GM21515 (cell line): Measurements from ENCODE around the gene BARX1.

Source experiments
- ATAC-seq: cut with Tn5 transposase; IDR thresholded peaks from one replicate; pipeline ENCODE4 v1.9.1; 2021; ENCODE audit not compliant: unreplicated experiment

The BARX1 gene

DNA sequence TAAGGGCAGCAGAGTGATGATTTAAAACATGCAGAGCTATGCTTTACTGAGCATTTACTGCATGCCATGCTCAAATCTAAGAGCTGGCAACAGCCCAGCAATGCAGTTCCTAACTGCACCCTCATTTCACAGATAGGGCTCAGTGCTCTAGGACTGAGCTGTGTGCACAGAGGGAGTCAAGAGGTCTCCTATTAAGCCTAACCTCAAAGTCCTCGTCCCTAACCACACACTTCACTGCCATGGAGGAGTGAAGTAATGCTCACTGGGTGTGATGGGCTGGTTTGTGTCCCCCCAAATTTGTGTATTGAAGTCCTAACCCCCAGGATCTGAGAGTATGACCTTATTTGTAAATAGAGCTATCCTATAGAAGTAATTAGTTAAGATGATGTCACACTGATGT, 25.9 kb downstream of the BARX1 start:
- ATAC-seq = no peak

DNA sequence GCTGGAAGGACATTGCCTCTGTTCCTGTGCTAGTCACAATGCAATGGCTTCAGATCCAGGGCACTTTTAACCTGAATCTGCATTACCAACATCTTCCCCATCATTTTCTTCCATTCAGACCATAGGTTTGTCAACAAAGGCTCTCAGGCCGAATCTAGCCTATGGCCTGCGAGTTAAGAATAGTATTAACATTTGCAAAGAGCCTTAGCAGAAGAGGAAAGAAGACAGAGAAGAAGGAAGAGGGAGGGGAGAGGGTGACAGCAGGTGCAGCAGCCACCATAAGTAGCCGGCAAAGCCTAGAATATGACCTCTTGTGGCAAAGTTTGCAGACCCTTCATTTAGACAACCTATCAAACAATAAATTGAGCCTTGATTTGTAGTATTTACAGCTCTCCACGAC, 32.6 kb downstream of the BARX1 start:
- ATAC-seq = no peak

- ATAC-seq = no peak
Measured at GRCh38 chr9:93920131-93920800, 34.9 kb downstream of the BARX1 start.

DNA sequence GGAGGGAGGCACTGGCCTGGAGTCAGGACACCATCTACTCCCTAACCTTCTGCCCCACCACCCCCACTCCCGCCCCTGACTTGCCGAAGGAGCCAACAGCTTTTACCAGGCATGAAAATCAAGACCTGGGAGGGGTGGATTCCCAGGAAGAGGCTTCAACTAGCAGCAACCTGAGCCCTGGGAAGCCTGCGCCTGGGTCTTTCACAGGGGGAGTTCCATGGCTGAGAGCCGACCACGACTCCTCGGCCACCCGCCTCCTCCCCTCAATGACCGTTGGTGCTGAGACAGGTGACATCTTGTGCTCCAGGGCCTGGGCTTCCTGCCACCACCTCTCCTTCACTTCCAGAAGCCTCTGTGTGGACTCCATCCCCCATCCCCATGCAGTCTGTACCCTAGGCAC, 37.1 kb downstream of the BARX1 start:
- no peak for ATAC-seq

DNA sequence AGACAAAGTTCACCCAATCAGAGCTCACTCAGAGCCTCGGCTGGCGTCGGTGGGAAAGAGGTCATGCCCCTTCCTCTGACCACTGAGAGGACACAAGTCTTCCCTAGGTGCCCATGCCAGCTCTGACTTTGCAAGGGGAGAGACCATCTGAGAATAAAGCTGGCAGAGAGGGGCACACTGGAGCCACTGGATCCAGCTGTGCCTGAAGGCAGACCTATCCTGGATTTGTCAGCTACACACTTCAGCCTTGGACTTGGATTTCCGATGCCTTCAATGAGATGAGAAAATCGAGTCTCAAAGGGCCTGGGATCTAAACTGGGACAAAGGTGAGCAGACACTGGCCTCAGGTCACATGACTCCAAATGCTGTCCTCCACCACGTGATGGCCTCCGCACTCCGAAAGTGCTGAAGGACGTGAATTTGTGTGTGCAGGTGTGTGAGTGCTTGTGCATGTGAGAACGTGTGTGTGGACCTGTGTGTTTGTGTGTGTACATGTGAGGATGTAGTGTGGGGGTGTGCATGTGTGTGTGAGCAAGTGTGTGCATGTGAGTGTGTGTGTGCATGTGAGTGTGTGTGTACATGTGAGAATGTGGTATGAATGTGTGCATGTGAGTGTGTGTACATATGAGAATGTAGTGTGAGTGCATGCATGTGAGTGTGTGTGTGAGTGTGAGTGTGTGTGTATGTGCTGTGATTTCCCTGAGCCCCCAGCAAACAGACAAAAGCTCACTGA, 37.9 kb downstream of the BARX1 start:
- no peak for ATAC-seq

- ATAC-seq = no peak
Measured at GRCh38 chr9:93916358-93916757, 38.8 kb downstream of the BARX1 start.

DNA sequence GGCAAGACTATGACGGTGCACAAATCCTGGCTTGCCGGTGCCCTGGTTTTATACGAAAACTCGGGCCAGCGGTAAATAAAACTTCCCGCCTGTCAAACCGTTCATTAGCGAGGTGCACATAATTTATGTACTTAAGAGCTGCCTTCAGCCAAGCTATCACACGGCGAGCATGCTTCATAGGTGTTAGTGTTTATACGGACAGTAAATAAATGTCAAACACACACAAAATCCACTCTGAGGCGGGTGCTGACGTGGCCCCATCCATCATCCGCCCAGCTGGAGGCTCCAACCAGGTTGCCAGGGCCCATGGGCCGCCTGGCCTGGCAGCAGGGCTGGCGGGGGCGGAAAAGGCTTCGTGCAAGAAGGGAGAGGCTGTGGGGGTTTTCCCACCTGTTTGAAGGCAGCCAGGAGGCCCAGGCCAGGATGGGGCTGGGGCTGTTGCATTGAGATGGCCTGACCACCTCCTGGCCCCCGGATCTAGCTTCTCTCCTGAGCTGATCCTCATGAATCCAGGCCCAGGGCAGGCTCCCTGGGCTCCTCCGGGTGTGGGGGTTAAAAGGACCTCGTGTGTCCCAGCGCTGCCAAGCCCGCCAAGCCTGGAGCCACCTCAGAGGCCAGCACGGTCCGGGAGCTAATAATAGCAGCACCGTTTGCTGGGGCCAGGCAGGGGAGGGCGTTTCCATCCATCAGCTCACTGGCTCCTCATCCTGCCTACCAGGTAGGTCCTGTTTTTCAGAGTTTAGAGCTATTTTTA, 43.2 kb downstream of the BARX1 start:
- no peak for ATAC-seq

DNA sequence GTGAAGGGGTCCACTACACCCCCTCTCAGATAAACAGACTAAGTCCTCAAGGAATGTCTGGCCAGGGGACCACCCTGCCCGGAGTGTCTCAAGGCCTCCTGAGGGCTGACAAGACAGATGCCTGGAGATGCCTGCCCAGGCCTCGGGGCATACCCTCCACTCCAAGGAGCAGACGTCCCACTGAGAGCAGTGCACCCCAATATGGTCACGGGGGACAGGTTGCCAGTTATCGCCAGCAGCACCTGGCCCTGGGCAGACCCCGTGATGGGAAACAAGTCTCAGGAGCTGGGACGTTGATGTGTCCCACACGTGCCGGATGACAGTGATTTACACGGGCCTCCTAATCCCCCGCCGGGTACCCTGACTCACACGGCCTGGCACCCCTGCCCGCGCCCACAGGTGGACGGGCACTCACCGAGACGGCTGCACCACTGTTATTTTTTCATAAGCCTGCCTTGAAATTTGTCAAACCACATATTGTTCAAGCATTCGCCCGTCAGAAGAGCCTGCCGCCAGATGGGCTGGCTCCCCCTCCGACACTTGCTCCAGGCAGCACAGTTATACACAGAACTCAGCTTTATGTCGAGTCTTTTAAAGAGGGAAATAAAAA, 43.9 kb downstream of the BARX1 start:
- ATAC-seq = no peak

- ATAC-seq = no peak
Measured at GRCh38 chr9:93910598-93910997, 44.6 kb downstream of the BARX1 start.

GRCh38 chr9:93910196-93910595, 45.0 kb downstream of the BARX1 start:
- ATAC-seq = no peak

DNA sequence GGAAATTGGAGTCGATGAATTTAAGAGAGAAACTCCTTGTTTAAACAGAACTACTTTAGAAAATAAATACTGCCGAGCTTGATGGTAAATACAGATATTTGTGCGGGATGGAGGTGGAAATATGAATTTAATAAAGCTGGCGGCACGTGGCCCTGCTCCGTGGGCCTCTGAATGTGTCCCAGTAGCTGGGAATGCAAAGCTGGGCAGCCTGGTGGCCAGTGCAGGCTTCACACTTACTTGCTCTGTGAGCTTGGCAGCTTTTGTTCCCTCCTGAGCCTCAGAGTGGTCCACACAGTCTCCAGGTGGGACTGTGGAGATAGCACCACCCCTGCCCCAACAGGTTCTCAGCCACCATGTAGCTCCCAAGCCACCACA, 45.9 kb downstream of the BARX1 start:
- no peak for ATAC-seq

GRCh38 chr9:93908591-93909241, 46.4 kb downstream of the BARX1 start:
- ATAC-seq = no peak

- ATAC-seq = no peak
Measured at GRCh38 chr9:93907551-93908199, 47.5 kb downstream of the BARX1 start.

DNA sequence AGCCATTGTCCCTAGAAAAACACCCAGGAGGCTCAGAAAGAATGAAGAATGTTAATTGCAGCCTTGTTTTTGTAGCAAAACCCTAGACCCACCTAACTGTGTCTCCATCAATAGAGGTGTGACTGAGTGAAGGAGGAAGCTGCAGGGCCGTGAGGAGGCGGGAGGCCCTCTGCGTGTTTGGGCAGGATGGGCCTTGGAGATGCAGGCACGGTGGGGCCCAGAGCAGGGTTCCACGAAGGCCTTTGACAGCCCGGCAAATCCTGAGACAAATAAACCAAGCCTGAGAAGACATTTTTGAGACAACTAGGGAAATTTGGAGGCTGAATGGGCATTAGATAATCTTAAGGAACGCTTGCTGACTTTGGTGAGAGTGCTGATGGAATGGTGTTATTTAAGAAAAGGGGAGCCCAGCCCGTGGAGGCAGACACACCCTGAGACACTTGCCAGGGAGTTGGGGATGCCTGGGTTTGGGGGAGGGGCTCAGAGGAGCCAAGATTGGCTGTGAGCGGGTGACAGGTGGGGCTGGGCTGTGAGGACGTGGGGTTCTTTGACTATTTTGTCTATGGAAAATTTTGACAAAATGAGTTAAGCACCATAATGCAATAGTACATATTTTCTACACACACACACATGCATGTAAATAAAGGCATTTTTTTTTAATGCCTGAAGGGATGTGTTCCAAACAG, 48.8 kb downstream of the BARX1 start:
- ATAC-seq = no peak

GRCh38 chr9:93905473-93906133, 49.6 kb downstream of the BARX1 start:
- ATAC-seq = no peak

DNA sequence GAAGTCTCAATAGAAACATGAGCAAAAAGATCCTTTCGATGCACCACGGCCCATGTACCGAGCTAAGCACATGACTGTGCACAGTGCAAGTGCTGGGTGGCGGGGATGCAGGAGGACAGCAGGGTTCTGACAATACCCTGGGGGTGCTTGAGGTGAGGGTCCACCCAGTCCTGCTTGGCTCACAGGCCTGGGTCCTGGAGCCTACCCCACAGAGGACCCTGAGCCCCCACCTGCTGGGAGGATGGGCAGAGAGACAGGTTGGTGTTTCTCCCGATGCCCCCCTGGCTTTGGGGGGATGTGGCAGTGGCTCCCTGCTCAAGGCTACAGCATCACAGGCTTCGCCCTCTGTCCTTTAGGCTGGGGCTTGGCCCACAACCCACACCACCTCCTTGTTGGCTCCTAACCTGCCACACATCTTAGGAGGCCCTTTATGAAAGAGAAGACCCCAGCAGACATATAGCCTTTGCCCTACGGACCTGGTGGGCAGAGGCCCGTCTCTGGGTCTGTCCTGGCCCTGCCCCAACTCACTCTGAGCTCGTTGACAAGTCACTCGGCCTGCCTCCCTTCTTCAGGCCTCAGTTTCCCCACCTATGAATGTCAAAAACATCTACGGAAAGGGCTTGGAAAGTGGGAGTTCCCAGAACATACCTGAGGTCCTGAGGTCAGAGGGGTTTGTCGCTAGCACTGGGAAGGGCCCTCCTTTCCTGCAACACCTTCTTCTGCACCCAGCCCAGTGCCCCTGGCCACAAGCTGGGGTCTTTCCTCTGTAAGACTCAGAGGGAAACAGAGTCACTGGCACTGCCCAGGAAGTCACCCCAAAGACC, 50.3 kb downstream of the BARX1 start:
- ATAC-seq = no peak

DNA sequence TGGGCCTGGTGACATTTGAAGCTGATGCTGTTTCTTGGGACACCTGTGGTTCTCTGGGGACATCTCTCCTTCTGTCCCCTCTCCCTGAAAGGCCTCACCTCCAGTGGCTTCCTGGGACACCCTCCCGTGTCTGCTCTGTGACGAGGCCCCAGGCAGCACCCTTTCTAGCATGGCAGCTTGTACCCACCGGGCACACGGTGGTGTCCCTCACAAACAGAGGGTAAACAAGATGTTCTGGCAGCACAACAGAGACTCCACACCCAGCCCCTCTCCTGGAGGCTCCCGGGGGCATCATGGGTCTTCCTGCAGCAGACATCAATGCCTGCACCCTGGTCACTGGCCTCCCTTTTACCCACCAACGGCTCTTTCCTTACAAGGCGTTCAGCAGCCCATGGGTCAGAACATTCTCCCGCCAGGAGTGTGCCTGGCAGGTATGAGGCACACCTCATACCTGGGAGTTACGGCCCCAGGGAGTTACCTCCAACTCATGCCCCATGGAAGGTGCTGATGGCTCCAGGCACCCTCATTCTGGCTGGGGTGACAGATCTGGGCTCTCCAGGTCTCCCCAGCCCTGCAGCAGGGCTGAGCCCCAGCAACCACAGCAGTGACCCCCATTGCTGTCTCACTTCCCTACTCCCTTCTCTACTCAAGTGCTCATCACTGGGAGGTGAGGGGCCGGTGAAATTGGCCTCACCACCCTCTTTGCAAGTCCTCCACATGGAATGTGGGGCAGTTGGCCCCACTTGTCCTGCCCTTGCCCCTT, 51.1 kb downstream of the BARX1 start:
- ATAC-seq = no peak
